CD4-positive, alpha-beta T cell treated with Interleukin-1 beta for 1 hour (primary cell): Measurements from ENCODE around the gene ARSA.
"Not testable (repeated sequence)": the region's sequence is repeated elsewhere in the genome, so short reads cannot be mapped to it uniquely, and the experiment has no call there.

ENCODE experiments used
- DNase-seq, 2 donors: peaks; one replicate each; pipeline ENCODE4 v3.0.0-alpha.2; 2020 to 2022

Gene ARSA

DNA sequence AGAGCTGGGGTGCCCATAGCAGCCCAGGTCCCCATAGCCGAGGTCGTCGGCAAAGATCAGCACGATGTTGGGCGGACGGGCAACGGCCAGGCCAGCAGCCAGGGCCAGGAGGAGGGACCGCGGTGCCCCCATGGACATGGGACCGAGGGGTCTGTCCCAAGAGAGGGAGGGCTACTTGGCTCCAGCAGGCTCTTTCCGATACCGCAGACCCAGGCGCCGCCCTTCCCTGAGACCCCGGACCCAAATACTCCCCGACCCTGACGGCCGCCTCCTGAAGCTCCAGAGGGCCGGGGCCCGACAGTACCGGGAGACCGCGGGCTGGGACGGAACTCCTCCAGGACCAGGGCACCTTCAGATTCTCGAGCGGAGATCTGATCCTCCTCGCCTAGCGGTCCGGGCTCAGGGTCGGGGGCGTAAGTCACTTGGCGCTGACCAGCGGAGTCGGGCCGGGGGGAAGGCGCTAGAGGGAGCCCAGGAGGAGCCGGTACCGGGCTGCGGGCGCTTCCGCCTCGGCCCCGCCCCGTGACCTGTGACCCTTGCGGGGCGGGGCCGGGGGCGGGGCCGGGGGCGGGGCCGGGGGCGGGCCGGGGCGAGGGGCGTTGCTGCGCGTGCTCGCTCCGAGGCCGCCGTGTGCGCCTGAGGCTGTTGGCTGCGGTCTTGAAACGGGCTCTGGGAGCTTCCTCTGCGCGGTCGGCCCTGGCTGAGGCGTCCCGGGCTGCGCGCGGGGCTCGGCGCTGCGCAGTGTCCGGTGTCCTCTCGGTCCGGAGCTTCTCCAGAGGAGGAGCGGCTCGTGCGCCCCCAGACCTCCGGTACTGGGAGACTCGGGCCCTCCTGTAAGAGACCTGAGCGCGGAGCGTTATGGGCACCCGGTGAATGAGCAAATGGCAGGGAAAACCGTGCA lies at the start of gene ARSA:
Gene ARSA (minus strand): TSS at position 511 of the 901 bp plus-strand sequence. CDS start 373 bp downstream, at position 138.
- DNase-seq, result peak; percentile 83 to 86

DNA sequence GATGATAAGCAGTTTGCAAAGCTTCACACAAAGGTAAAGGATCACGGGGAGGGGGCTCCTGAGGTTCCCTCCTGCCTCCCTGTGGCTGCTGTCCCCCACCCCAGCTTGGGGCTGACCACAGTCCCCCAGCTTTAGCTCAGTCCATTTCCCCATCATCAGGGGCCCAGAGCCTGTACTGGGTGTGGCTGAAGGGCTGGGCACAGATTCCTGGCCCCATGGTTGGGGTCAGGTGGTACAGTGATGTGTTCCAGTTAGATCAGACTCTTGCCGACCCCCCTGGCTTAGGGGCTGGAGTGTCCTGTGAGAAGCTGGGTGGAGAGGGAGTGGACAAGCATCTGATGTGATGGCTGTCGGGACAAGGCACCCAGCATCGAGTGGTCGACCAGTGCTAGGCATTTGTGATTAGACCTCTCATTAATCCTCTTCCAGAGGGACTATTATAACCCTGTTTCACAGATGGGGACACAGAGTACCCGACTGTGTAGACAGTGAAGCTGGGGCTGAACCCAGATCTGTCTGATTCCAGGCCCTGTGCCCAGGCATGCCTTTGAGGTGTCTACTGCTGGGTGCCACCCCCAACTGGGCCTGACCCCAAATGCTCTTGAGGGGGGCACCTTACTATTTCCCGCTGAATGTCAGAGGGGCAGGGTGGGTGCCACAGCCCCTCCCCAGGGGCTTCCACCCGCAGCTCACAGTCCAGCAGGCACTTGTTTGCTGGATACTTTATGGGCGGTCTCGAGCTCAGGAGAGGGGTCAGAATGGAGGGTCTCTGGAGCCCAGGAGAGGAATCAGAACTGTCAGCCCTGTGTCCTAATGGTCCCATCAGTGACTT lies 48.9 kb upstream of the ARSA start:
- no peak for DNase-seq

DNA sequence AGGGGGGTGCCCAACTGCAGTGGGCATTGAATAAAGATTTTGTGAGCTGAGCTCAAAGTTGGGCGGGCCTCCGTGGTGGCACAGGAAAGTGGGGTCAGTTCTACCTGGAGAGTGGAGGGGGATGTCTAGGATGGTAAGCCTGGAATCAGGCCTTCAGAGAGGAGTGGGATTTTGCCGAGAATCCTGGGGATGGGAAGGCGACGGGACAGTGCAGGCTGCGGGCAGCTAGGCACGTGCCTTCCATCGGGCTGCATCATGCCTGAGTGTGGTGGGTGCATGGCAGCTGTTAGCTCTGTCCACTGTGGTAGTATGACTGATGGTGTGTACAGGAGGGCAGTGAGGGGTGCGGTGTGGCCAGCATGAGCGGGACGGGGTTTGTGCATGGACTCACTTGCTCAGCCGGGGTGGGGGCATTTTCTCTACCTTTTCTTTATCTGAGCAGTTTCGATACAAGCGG lies 48.3 kb upstream of the ARSA start:
- DNase-seq, result no peak

DNA sequence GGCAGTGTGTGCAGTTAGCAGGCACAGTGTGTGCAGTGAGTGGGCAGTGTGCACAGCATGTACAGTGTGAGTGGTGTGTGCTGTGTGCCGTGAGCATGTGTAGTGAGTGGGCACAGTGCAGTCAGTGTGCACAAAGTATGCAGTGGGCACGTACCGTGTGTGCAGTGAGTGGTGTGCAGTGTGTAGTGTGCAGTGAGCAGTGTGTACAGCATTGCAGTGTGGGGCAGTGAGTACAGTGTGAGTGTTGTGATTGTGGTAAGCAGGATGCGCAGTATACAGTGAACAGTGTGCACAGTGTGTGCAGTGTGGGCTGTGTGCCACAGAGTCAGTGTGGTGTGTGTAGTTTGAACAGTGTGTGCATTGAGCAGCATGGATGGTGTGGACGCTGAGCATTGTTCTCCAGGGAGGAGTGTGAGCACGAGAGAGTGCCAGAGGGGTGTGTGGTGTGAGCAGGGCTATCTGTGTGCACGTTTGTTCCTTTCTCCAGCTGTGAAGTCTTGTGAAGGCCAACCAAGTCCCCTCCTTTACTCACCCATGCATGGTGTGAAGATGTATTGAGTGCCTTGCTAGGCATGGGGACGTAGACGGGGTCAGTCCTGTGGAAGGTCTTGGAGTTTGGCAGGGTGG lies 47.7 kb upstream of the ARSA start:
- no peak for DNase-seq

DNA sequence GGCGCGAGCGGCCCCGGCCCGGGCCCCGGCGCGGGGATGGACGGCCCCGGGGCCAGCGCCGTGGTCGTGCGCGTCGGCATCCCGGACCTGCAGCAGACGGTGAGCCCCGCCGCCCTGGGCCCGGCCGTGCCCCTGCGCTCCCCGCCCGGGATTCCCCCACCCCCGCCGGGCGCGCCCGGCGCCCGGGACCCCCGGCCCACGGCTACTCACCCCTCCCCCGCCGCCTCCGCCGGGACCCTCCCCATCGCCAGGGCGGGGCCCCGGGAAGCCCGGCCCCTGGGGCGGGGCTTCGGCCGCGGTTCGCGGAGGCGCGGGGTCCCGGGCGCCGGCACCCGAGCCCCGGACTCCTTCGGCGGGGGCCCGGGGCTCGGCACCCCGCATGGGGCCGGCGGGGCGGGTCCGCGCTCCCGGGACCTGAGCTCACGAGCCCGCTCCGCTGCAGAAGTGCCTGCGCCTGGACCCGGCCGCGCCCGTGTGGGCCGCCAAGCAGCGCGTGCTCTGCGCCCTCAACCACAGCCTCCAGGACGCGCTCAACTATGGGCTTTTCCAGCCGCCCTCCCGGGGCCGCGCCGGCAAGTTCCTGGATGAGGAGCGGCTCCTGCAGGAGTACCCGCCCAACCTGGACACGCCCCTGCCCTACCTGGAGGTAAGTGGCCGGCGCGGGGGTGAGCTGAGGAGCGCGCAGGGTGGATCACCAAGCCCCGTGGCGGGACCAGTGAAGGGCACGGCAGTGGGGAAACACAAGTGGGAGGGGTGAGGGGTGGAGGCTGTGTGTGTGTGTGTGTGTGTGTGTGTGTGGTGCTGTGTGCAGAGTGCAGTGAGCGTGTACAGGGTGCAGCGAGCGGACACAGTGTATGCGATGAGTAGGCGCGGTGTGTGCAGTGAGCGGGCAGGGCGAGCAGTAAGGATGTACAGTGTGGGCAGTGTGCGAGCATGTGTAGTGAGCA lies 46.9 kb upstream of the ARSA start:
- no peak for DNase-seq

DNA sequence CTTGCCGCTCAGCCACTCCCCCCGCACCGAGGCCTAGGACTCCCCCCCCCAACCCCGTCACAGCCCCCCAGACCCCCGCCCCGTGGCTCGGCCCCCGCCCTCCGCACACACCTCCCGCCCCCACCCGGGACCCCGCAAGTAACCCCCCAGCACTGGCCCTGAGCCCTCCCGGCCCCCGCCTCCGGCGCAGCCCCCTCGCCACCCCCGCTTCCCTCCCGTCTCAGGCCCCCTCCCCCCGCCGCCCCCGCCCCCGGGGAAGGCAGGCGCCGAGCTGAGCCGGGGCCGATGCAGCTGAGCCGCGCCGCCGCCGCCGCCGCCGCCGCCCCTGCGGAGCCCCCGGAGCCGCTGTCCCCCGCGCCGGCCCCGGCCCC lies 46.2 kb upstream of the ARSA start:
- DNase-seq, result no peak

DNA sequence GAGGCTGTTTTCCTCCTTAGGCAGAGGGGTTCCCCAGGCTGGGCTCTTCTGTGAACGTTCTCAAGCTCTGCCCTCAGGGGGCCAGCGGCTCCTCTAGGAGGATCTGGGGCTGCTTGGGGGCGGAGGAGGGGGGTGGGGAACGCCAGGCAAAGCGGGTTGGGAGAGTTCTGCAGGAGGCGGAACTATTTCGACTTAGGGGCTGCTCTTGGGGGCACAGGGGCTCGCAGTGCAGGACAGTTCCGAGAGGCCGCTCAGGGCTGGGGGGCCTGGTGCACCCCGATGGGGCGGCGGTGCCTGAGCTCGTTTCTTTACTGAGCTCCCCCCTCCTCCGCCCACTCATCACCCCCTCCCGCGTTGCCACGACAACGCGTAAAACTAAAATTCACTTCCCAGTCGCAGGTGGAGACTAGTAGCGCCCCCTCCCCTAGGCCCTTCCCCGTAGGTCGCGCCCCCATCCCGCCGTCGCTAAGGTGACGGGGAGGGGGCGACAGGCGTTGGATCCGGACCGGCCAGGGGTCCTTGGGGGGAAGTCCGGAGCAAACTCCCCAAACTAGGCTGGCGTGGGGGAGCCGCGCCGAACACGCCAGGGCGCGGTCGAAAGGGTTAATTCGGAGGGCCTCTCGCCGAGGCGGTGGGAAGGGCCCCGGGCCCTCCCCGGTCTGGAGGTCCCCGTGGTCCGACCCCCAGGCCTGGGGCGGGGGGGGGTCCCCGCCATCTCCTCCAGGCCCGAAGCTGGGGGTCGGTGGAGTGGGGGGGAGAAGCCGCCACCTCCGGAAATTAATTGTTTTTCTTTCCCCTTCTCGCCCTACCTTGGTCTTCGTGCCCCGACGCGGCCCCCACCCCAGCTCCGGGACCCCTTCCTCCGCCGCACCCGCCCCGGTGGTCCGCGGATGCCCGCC lies 45.5 kb upstream of the ARSA start:
- DNase-seq, result peak; percentile 26 to 38

DNA sequence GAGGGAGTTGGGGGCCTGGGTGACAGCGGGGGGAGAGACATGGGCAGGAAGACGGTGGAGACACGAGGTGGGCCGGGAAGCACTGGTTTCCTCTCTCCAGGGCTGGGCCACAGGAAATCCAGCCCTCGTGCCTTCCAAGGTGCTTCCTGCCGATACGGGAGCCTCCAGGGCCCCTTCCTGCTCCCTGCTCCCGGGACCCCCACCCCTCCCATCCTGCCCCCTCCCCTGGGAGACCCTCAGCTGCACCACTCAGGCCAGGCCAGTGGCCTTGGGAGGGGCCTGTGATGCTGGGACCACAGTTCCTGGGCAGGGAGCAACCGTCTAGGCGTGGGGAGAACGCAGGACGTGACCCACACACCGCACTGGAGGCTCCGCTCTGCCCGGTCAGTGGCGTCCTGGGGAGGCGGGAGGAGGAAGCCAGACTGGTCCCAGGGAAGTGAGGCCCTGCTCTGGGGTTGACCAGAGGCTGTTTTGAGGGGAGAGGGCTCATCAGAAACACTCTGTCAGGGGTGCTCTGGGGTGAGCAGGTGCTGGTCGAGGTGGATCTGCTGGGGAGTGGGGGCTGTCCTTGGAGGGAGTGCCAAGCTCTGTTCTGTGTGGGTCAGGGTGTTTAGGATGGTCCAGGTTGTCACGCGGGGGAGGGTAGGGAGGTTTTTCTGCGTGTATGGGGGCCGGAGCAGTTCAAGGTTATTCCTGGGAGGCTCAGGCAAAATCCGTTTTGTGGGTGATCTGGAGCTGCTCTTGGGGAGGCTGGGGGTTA lies 44.7 kb upstream of the ARSA start, which contains the start of gene SHANK3:
Gene SHANK3 (plus strand): TSS at position 353 of the 760 bp plus-strand sequence.
- no peak for DNase-seq

DNA sequence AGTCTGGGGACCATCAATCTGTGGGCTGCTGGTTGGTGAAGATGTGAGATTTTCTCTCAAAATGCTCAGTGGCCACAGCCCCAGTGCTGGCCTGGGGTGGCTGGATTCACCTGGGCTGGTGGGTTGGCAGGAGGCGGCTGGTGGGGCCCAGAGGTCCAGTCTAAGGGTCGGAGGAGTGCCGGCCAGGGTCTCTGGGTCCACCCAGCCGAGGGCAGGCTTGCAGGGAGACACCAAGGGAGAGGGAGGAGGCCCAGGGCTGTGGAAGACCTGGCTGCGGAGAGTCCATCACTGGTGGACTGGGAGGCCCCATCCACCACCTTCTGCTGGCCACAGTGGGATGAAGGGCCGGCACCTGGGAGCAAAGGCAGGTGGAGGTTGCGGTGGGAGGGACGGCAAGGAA lies 44.1 kb upstream of the ARSA start:
- DNase-seq, result no peak

DNA sequence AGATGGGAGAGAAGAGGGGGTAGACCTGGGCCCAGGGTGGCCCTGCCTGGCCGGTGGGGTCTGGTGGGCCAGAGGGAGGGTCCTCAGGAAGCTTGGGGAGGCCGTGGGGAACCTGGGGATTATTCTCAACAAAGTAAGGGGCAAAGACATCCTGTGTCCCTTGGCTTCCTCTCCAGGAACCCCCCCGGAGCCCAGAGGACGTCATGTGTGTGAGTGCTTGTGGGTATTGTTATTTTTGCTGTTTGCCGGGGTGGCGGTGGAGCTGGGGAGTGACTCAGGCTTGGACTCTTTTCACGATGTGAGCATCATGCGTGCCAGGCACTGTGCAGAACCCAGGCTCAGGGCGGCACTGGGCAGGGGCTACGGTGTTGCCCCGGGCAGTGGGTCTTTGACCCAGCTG lies 43.7 kb upstream of the ARSA start:
- no peak for DNase-seq

DNA sequence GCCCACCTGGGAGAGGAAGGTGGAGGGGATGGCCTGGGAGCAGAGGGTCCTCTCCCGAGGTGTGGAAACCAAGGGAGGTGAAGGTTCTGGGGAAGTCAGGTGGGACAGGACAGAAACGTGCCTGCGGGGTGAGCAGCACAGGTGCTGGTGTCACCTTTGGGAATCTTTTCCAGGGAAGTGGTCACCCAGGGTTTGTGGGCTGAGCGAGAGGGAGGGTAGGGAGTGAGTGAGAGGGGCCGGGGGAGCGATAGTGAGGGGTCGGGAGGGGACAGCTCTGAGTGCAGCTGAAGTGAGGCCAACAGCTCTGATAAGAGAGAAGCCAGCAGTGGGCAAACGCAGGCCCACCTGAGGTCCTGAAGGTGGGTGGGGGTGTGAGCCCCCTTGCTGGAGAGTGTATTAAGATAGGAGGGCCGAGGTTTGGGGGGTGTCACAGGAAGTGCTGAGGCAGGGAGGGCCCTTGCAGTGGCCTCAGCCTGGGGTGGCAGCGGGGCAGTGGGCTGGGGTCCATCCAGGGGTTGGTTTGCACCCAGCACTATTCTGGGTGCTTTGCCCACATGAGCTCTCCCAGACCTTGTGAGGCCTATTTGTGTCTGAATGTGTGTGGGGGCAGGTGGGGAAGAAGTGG lies 43.1 kb upstream of the ARSA start:
- DNase-seq, result no peak

DNA sequence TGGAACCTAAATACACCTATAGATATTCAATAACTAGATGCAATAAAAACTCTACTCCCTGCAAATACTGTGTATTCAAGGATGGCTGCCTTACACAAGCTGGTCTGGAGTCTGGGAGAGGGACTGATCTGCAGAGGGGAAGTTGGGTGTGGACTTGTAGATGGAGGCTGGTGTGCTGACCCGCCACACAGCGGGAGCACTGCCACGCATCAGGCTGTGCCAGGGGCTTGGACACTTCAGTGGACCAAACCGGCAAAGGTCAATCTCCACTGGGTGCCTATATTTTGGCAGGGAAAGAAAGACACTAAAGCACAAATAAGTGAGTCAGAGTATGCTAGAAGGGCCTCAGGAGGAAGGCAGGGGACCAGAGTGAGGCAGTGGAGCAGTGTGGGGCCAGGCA lies 42.6 kb upstream of the ARSA start:
- no peak for DNase-seq

DNA sequence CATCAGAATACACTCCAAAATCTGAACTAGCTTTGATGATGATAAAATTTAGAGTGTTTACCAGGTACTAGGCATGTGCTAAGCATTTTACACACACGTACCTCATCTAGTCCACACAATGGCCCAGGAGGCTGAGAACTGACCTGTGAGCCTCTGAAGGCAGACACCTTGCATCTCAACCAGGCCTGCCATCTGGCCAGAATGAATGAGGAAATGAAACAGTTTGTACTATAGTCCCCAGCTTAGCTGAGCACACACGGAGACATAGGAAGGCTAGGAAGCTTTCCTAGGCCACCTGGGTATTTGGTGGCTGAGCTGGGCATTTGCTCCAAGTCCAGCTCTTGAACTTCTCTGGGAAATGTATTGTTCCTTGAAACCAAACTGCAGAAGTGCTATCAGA lies 37.8 kb upstream of the ARSA start:
- no peak for DNase-seq

DNA sequence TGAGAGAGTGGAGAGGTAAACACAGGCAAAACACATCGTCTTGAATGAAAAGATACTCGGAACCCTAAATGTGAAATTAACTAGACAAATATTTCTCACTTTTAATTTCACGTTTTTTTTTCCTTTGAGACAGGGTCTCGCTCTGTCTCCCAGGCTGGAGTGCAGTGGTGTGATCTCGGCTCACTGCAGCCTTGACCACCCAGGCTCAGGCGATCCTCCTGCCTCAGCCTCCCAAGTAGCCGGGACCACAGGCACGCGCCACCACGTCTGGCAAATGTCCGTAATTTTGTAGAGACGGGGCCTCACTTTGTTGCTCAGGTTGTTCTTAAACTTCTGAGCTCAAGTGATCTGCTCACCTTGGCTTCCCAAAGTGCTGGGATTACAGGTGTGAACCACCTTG lies 37.3 kb upstream of the ARSA start:
- no peak for DNase-seq

DNA sequence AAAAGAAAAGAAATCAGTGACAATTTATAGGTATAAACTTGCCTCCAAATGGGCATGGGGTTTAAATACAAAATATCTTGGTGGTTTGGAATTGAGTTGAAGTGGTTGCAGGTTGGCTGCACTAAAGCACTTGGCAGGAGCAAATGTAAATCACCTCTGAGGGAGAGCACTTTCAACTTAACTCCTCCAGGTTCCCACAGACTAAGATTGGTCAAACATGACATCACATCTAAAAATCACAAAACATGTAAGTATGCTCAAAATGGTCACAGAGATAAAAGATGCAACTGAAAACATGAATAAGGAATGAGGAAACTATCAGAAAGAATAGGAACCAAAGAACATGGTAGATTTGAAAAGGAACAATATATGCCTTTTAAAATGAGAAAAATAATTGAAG lies 32.4 kb upstream of the ARSA start:
- DNase-seq, result no peak

DNA sequence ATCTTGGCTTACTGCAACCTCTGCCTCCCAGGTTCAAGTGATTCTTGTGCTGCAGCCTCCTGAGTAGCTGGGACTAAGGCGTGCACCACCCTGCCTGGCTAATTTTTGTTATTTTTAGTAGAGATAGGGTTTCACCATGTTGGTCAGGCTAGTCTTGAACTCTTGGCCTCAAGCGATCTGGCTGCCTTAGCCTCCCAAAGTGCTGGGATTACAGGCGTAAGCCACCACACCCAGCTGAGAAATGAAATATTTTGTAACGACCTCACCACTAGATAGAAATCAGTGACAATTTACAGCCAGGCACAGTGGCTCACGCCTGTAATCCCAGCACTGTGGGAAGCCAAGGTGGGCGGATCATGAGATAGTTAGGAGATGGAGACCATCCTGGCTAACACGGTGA lies 31.8 kb upstream of the ARSA start:
- DNase-seq, result not testable (repeated sequence)

DNA sequence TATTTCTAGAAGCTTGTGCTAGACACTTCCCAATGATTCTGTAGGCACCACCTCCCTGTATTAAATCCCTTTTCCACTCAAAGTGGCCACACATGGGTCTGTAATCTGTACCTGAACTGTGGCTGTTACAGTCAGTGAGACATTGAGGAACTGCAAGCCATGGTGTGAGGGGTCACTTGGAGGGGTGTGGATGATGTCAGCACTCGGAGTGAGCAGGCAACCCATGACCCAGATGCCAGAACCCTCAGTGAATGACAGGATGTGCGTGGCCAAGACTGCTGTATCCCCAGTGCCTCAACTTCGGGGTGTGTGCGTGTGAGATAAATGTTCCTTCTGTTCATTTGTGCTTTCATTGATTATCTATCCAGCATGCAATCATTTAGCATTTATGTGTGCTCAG lies 30.0 kb upstream of the ARSA start:
- DNase-seq, result no peak

DNA sequence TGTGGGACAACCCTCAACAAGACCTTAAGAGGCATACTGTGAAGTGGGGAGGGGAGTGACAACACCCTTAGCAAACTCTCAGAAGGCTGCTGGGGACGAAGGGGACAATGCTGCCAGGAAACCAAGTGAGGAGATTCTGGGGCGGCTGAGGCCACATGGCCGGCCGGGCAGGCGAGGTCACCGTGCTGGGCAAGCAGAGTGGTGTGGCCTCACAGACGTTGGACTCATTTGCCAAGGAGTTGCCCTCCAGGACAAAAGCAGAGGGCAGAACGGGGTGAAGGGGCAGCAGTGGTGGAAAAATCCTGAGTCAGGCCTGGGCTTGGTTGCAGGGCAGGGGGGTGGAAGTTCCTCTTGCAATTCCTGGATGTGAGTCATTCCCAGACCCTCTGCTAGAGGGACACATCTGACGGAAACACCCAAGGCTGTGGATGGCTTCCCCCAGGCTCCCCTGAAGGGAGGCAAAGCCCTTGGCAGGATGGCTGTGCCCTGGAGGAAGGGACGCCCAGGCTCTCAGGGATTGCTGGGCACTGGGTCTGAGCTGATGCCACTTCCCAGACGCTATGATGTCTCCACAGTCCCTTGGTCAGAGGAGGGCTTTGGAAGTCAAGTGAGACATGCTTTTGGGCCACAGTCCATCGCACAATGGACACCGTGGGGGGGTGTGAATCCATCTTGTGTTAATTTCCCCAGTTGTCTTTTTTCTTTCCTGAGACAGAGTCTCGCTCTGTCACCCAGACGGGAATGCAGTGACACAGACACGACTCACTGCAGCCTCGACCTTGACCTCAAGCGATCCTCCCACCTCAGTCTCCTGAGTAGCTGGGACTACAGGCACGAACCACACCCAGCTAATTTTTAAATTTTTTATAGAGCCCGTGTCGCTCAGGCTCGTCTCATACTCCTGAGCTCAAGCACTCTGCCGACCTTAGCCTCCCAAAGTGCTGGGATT lies 28.4 kb upstream of the ARSA start:
- DNase-seq, result no peak

DNA sequence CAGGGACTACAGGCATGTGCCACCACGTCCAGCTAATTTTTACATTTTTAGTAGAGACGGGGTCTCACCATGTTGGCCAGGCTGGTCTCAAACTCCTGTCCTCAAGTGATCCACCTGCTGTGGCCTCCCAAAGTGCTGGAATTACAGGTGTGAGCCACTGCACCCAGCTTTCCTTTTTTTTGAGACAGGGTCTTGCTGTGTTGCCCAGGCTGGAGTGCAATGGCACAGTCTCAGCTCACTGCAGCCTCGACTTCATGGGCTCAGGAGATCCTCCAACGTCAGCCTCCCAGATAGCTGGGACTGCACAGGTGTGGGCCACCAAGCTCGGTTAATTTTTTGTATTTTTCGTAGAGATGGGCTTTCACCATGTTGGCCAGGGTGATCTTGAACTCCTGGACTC lies 26.7 kb upstream of the ARSA start:
- not testable (repeated sequence) for DNase-seq
